HepG2 (cell line): ENCODE results near the gene AS3MT. TPM values are rescaled to one million over a fixed set of nuclear protein-coding genes. Genes with fewer than 3 reads are reported as not detected.

ENCODE experiments used
- HOXA3 ChIP-seq: sonication (generic); formaldehyde crosslinking; IDR thresholded peaks from 2 replicates; pipeline ENCODE4 v1.5.0; 2020; ENCODE audit warnings: missing genetic modification reagents
- NFYC ChIP-seq: IDR thresholded peaks from 2 replicates; pipeline ENCODE4 v1.6.1; 2016; ENCODE audit warnings: missing genetic modification reagents, missing compliant biosample characterization
- NR3C1 ChIP-seq: sonication (generic); formaldehyde crosslinking; IDR thresholded peaks from 2 replicates; pipeline ENCODE4 v1.4.0; 2020; ENCODE audit warnings: missing genetic modification reagents
- PRMT3 ChIP-seq: sonication (generic); formaldehyde crosslinking; IDR thresholded peaks from 2 replicates; pipeline ENCODE4 v1.8.1; 2022; ENCODE audit warnings: low read depth, mild to moderate bottlenecking, moderate library complexity, missing genetic modification reagents, borderline replicate concordance
- TMF1 ChIP-seq: sonication (generic); formaldehyde crosslinking; IDR thresholded peaks from 2 replicates; pipeline ENCODE4 v1.8.1; 2022; ENCODE audit warnings: low read depth, missing genetic modification reagents
- ZNF136 ChIP-seq: sonication (generic); formaldehyde crosslinking; IDR thresholded peaks from 2 replicates; pipeline ENCODE4 v1.8.1; 2022; ENCODE audit warnings: low read depth, mild to moderate bottlenecking, moderate library complexity, missing genetic modification reagents
- ZNF207 ChIP-seq: fragments of 450-650 bp; IDR thresholded peaks from 2 replicates; pipeline ENCODE4 v1.6.1; 2016; ENCODE audit warnings: antibody characterized with exemption, borderline replicate concordance
- ZNF33A ChIP-seq: sonication (generic); formaldehyde crosslinking; IDR thresholded peaks from 2 replicates; pipeline ENCODE4 v1.5.1; 2020; ENCODE audit warnings: missing genetic modification reagents, mild to moderate bottlenecking, moderate library complexity, borderline replicate concordance
- ZNF547 ChIP-seq: sonication (generic); formaldehyde crosslinking; IDR thresholded peaks from 2 replicates; pipeline ENCODE4 v1.5.1; 2020; ENCODE audit warnings: mild to moderate bottlenecking, missing genetic modification reagents
- ZNF558 ChIP-seq: sonication (generic); formaldehyde crosslinking; IDR thresholded peaks from 2 replicates; pipeline ENCODE4 v1.9.0; 2022; ENCODE audit warnings: mild to moderate bottlenecking, missing genetic modification reagents, borderline replicate concordance
- ZNF709 ChIP-seq: sonication (generic); formaldehyde crosslinking; IDR thresholded peaks from 2 replicates; pipeline ENCODE4 v1.5.0; 2020; ENCODE audit warnings: mild to moderate bottlenecking, missing genetic modification reagents
- ZNF780A ChIP-seq: sonication (generic); formaldehyde crosslinking; IDR thresholded peaks from 2 replicates; pipeline ENCODE4 v1.8.0; 2022; ENCODE audit warnings: mild to moderate bottlenecking, missing genetic modification reagents, moderate library complexity
- polyA plus RNA-seq, 8 experiments: library from polyadenylated mRNA; depleted of rRNA in 3 of 8; stranded (reverse) in 7 of 8; unstranded in 1 of 8; fragments of >200 nt; fragmentation: Illumina TruSeq in 4 of 8; extraction: Trizol in 4 of 8; gene quantifications; 2 replicates each; pipeline versions ENCODE4 v1.2.1 to v1.2.3, GENCODE V29; 2011 to 2016; ENCODE audit warnings: low read depth in 4 of 8, missing spikeins in 1 of 8, mixed read lengths in 1 of 8; ENCODE audit not compliant: insufficient read depth in 1 of 8
- total RNA-seq, 5 experiments: library from RNA; depleted of rRNA; stranded (reverse); fragments of >200 nt; fragmentation: Illumina TruSeq; extraction: Trizol; gene quantifications; 2 replicates each; pipeline ENCODE4 v1.2.3, GENCODE V29; 2016; ENCODE audit warnings: low read depth in 1 of 5
- TF ChIP-seq, protein P1 (sequence below): sonication (generic); formaldehyde crosslinking; IDR thresholded peaks from 2 replicates; pipeline ENCODE4 v1.9.0; 2021; ENCODE audit warnings: mild to moderate bottlenecking, missing genetic modification reagents
- TF ChIP-seq, protein P2 (sequence below): sonication (generic); formaldehyde crosslinking; conservative IDR thresholded peaks from 2 replicates; pipeline ENCODE4 v1.4.0; 2020; ENCODE audit warnings: missing genetic modification reagents

AS3MT gene
- total and polyA plus RNA-seq, 2 of the 13 experiments (the other 11 are each of a cell fraction or from before 2014, with no cell fraction given): 8.7 to 17.4 TPM

DNA sequence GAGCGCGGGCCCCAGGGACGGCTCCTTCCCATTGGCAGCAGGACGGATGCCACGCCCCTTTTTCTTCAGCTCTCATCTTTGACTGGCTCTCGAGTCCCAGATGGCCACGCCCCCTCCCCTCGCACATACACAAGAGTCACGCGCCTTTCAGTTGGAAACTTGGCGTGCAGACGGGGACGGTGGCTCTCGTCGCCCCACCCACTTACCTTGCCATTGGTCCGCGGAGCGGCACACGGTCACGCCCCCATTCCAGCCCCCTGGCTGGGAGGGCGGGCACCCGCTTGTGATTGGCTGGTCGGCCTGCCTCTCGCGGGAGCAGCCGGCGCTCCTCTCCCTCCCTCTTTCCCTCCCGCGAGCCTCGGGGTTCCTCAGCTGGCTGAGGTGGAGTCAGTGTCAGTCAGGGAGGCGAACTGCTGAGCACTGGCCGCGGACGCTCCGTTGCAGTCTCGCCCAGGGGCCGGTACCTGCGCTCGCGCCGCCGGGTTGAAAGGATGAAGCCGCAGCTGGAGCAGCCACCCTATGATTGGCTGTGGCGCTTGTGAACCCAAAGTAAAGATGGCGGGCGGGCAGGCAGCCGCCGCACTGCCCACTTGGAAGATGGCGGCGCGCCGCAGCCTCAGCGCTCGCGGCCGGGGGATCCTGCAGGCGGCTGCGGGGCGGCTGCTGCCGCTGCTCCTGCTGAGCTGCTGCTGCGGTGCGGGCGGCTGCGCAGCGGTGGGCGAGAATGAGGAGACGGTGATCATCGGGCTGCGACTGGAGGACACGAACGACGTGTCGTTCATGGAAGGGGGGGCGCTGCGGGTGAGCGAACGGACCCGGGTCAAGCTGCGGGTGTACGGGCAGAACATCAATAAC lies 48.9 kb downstream of the AS3MT start, which contains the start of gene CNNM2 (continued):
- TF ChIP-seq ZNF709 (0 out of 2 replicates have a peak, but pooled peaks have one; percentile 41), ZNF780A (no peak; the same call in 1 of the 2 replicates), PRMT3 (no peak; the same call in 1 of the 2 replicates), ZNF33A (CRISPR knock-in tag) (no peak), ZNF547 (CRISPR knock-in tag) (0 out of 2 replicates have a peak, but pooled peaks have one; percentile 45), HOXA3 (CRISPR knock-in tag) (peak; percentile 99), ZNF136 (CRISPR knock-in tag) (no peak), TMF1 (CRISPR knock-in tag) (no peak), NR3C1 (CRISPR knock-in tag) (no peak), ZNF558 (no peak), NFYC (CRISPR knock-in tag) (peak; percentile 97), ZNF207 (no peak)
- TF ChIP-seq, protein P1, sequence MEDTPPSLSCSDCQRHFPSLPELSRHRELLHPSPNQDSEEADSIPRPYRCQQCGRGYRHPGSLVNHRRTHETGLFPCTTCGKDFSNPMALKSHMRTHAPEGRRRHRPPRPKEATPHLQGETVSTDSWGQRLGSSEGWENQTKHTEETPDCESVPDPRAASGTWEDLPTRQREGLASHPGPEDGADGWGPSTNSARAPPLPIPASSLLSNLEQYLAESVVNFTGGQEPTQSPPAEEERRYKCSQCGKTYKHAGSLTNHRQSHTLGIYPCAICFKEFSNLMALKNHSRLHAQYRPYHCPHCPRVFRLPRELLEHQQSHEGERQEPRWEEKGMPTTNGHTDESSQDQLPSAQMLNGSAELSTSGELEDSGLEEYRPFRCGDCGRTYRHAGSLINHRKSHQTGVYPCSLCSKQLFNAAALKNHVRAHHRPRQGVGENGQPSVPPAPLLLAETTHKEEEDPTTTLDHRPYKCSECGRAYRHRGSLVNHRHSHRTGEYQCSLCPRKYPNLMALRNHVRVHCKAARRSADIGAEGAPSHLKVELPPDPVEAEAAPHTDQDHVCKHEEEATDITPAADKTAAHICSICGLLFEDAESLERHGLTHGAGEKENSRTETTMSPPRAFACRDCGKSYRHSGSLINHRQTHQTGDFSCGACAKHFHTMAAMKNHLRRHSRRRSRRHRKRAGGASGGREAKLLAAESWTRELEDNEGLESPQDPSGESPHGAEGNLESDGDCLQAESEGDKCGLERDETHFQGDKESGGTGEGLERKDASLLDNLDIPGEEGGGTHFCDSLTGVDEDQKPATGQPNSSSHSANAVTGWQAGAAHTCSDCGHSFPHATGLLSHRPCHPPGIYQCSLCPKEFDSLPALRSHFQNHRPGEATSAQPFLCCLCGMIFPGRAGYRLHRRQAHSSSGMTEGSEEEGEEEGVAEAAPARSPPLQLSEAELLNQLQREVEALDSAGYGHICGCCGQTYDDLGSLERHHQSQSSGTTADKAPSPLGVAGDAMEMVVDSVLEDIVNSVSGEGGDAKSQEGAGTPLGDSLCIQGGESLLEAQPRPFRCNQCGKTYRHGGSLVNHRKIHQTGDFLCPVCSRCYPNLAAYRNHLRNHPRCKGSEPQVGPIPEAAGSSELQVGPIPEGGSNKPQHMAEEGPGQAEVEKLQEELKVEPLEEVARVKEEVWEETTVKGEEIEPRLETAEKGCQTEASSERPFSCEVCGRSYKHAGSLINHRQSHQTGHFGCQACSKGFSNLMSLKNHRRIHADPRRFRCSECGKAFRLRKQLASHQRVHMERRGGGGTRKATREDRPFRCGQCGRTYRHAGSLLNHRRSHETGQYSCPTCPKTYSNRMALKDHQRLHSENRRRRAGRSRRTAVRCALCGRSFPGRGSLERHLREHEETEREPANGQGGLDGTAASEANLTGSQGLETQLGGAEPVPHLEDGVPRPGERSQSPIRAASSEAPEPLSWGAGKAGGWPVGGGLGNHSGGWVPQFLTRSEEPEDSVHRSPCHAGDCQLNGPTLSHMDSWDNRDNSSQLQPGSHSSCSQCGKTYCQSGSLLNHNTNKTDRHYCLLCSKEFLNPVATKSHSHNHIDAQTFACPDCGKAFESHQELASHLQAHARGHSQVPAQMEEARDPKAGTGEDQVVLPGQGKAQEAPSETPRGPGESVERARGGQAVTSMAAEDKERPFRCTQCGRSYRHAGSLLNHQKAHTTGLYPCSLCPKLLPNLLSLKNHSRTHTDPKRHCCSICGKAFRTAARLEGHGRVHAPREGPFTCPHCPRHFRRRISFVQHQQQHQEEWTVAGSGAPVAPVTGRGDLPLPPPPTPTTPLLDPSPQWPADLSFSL: no peak
- TF ChIP-seq, protein P2, sequence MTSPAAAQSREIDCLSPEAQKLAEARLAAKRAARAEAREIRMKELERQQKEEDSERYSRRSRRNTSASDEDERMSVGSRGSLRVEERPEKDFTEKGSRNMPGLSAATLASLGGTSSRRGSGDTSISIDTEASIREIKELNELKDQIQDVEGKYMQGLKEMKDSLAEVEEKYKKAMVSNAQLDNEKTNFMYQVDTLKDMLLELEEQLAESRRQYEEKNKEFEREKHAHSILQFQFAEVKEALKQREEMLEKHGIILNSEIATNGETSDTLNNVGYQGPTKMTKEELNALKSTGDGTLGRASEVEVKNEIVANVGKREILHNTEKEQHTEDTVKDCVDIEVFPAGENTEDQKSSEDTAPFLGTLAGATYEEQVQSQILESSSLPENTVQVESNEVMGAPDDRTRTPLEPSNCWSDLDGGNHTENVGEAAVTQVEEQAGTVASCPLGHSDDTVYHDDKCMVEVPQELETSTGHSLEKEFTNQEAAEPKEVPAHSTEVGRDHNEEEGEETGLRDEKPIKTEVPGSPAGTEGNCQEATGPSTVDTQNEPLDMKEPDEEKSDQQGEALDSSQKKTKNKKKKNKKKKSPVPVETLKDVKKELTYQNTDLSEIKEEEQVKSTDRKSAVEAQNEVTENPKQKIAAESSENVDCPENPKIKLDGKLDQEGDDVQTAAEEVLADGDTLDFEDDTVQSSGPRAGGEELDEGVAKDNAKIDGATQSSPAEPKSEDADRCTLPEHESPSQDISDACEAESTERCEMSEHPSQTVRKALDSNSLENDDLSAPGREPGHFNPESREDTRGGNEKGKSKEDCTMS: no peak
